Fibroblast of skin of left quadriceps (primary cell): ENCODE results near the gene DEFB112.

Experiments used
- DNase-seq, 2 experiments: peaks; one replicate each; pipeline ENCODE4 v3.0.0-alpha.2; 2013; ENCODE audit warnings: low read depth in 2 of 2

DEFB112 gene

GRCh38 chr6:49995278-49995677 lies 54.5 kb downstream of the DEFB112 start:
- no peak for DNase-seq
